HCT116 (cell line): Measurements from ENCODE around the gene AGRP. TPM values are rescaled to one million over a fixed set of nuclear protein-coding genes. Genes with fewer than 3 reads are reported as not detected.
A peak's percentile ranks its signal among the peaks of the same experiment; 100 is the strongest.

ENCODE experiments used
- ATAC-seq: fragments of 200-7000 bp; cut with Tn5 transposase; 2 replicates; pipeline ENCODE4 v1.9.1; 2020; ENCODE audit warnings: mild to moderate bottlenecking, moderate library complexity
- BruUV-seq: library from RNA; stranded (reverse); fragments of 400-500 nt; replicated peaks from 2 replicates; lab custom pipeline; 2021; lab: Mats Ljungman, UMichigan
- CTCF ChIA-PET: fragments of 300-600 bp; sonication (Branson Sonifier 250); formaldehyde crosslinking; loops from one replicate; lab custom pipeline; 2021; ENCODE audit warnings: antibody characterized with exemption; lab: Charles Lee
- POLR2A ChIA-PET: fragments of 300-600, 350-600 bp; sonication (Branson Sonifier 250); formaldehyde crosslinking; loops from one replicate; lab custom pipeline; 2021; ENCODE audit warnings: antibody characterized with exemption; lab: Charles Lee
- RAD21 ChIA-PET, 2 experiments: fragments of 300-600 bp; sonication (Branson Sonifier 250); formaldehyde crosslinking; loops; one replicate each; lab custom pipeline; 2023; ENCODE audit warnings: low total read pairs in 2 of 2; ENCODE audit not compliant: uncharacterized antibody in 2 of 2, unreplicated experiment in 2 of 2, low non-redundant PET in 1 of 2; lab: Charles Lee
- DNase-seq: peaks from one replicate; pipeline ENCODE4 v3.0.0-alpha.2; 2010; ENCODE audit warnings: low read depth, low spot score
- H2AFZ ChIP-seq: fragments of 200-600 bp; shearing (Covaris generic), sonication (generic); 2 replicates; pipeline ENCODE4 v1.6.1; 2017; ENCODE audit warnings: low read depth, mixed run types, mixed read lengths, antibody characterized with exemption, low read length; ENCODE audit not compliant: poor library complexity, severe bottlenecking
- H3K27ac ChIP-seq: 2 replicates; pipeline ENCODE4 v1.5.1; 2012; ENCODE audit warnings: low read depth, low read length
- H3K27me3 ChIP-seq: fragments of 200-600 bp; sonication (generic); 2 replicates; pipeline ENCODE4 v1.6.1; 2016; ENCODE audit warnings: mixed run types, low read length, mixed read lengths; ENCODE audit not compliant: insufficient read depth
- H3K36me3 ChIP-seq, 2 experiments: fragments of 200-500 bp in 1 of 2; fragments of 200-600 bp in 1 of 2; sonication (Bioruptor generic) in 1 of 2; sonication (generic) in 1 of 2; 2 replicates each; pipeline versions ENCODE4 v1.5.1 to v1.6.1; 2014 to 2016; ENCODE audit warnings: low read length in 2 of 2, inconsistent platforms in 1 of 2, mixed read lengths in 1 of 2, mixed run types in 1 of 2; ENCODE audit not compliant: insufficient read depth in 2 of 2, control insufficient read depth in 1 of 2
- H3K4me1 ChIP-seq, 2 experiments: fragments of 200-600 bp in 1 of 2; sonication (generic) in 1 of 2; 2 replicates each; pipeline versions ENCODE4 v1.5.1 to v1.6.1; 2012 to 2017; ENCODE audit warnings: low read length in 2 of 2, inconsistent platforms in 1 of 2, mild to moderate bottlenecking in 1 of 2, mixed read lengths in 1 of 2, mixed run types in 1 of 2, moderate library complexity in 1 of 2; ENCODE audit not compliant: insufficient read depth in 2 of 2, control insufficient read depth in 1 of 2
- H3K4me2 ChIP-seq: fragments of 200-600 bp; sonication (generic); 2 replicates; pipeline ENCODE4 v1.6.1; 2017; ENCODE audit warnings: mixed run types, low read length, mixed read lengths
- H3K4me3 ChIP-seq, 2 experiments: fragments of 200-600 bp in 1 of 2; sonication (generic) in 1 of 2; replicated peaks in 1 of 2; 2 replicates each; pipeline ENCODE4 v1.5.1; 2011 to 2016; ENCODE audit warnings: low read length in 2 of 2, control low read depth in 1 of 2, low read depth in 1 of 2, mild to moderate bottlenecking in 1 of 2, mixed read lengths in 1 of 2, mixed run types in 1 of 2
- H3K79me2 ChIP-seq: fragments of 200-600 bp; sonication (generic); 2 replicates; pipeline ENCODE4 v1.6.1; 2017; ENCODE audit warnings: mild to moderate bottlenecking, mixed run types, low read length, moderate library complexity, mixed read lengths; ENCODE audit not compliant: insufficient read depth
- H3K9ac ChIP-seq: fragments of 200-600 bp; sonication (generic); 2 replicates; pipeline ENCODE4 v1.6.1; 2016; ENCODE audit warnings: low read length, mixed read lengths
- H3K9me2 ChIP-seq: fragments of 200-600 bp; sonication (generic), shearing (Covaris generic); 2 replicates; pipeline ENCODE4 v1.6.1; 2017; ENCODE audit warnings: mixed run types, mild to moderate bottlenecking, moderate library complexity; ENCODE audit not compliant: insufficient read depth
- H3K9me3 ChIP-seq, 2 experiments: fragments of 200-500 bp in 1 of 2; fragments of 200-600 bp in 1 of 2; sonication (Bioruptor generic) in 1 of 2; sonication (generic) in 1 of 2; 2 replicates each; pipeline ENCODE4 v1.6.1; 2014 to 2017; ENCODE audit warnings: low read length in 2 of 2, mixed read lengths in 2 of 2, inconsistent platforms in 1 of 2, low read depth in 1 of 2, mild to moderate bottlenecking in 1 of 2, mixed run types in 1 of 2, moderate library complexity in 1 of 2; ENCODE audit not compliant: control insufficient read depth in 1 of 2, insufficient read depth in 1 of 2
- H4K20me1 ChIP-seq: fragments of 200-600 bp; sonication (generic), shearing (Covaris generic); 2 replicates; pipeline ENCODE4 v1.6.1; 2017; ENCODE audit warnings: mixed run types, mild to moderate bottlenecking, moderate library complexity; ENCODE audit not compliant: insufficient read depth
- ATF3 ChIP-seq: IDR thresholded peaks from 2 replicates; pipeline ENCODE4 v1.6.1; 2012
- CBX3 ChIP-seq: IDR thresholded peaks from 2 replicates; pipeline ENCODE4 v1.6.1; 2012; ENCODE audit warnings: low read depth
- CEBPB ChIP-seq: IDR thresholded peaks from 2 replicates; pipeline ENCODE4 v1.6.1; 2012; ENCODE audit warnings: low read depth
- EGR1 ChIP-seq: IDR thresholded peaks from 2 replicates; pipeline ENCODE4 v1.6.1; 2012; ENCODE audit warnings: low read depth
- ELF1 ChIP-seq: IDR thresholded peaks from 2 replicates; pipeline ENCODE4 v1.6.1; 2012; ENCODE audit warnings: low read depth, borderline replicate concordance
- EZH2phosphoT487 ChIP-seq: fragments of 200-600 bp; IDR thresholded peaks from 2 replicates; pipeline ENCODE4 v1.6.1; 2018; ENCODE audit warnings: antibody characterized with exemption, borderline replicate concordance
- FOSL1 ChIP-seq: IDR thresholded peaks from 2 replicates; pipeline ENCODE4 v1.6.1; 2012; ENCODE audit warnings: low read depth
- JUND ChIP-seq: IDR thresholded peaks from 2 replicates; pipeline ENCODE4 v1.6.1; 2012
- POLR2A ChIP-seq: IDR thresholded peaks from 2 replicates; pipeline ENCODE4 v1.7.0; 2011; ENCODE audit warnings: borderline replicate concordance; ENCODE audit not compliant: insufficient read depth, insufficient read length; ENCODE audit errors: extremely low read depth
- POLR2AphosphoS5 ChIP-seq: IDR thresholded peaks from 2 replicates; pipeline ENCODE4 v1.6.1; 2011; ENCODE audit warnings: mild to moderate bottlenecking, low read depth, low read length, moderate library complexity
- RAD21 ChIP-seq: IDR thresholded peaks from 2 replicates; pipeline ENCODE4 v1.6.1; 2012; ENCODE audit warnings: low read depth, mild to moderate bottlenecking
- REST ChIP-seq: IDR thresholded peaks from 2 replicates; pipeline ENCODE4 v1.6.1; 2012; ENCODE audit warnings: low read depth
- SP1 ChIP-seq: IDR thresholded peaks from 2 replicates; pipeline ENCODE4 v1.6.1; 2012; ENCODE audit warnings: low read depth
- TCF7L2 ChIP-seq: IDR thresholded peaks from 2 replicates; pipeline ENCODE4 v1.7.0; 2011; ENCODE audit warnings: borderline replicate concordance, inconsistent platforms; ENCODE audit not compliant: insufficient read depth, insufficient read length; ENCODE audit errors: extremely low read depth
- YY1 ChIP-seq: IDR thresholded peaks from 2 replicates; pipeline ENCODE4 v1.6.1; 2011; ENCODE audit warnings: low read length, low read depth, moderate library complexity, mild to moderate bottlenecking; ENCODE audit not compliant: insufficient replicate concordance; ENCODE audit errors: extremely low read depth
- ZFX ChIP-seq: fragments of 450-650 bp; IDR thresholded peaks from 2 replicates; pipeline ENCODE4 v1.6.1; 2017
- ZNF274 ChIP-seq: fragments of 200-500 bp; sonication (Bioruptor generic); IDR thresholded peaks from 2 replicates; pipeline ENCODE4 v1.6.1; 2014; ENCODE audit warnings: mild to moderate bottlenecking, low read depth, low read length, inconsistent platforms
- intact Hi-C: fragments of 100-400 bp; cut with micrococcal nuclease; formaldehyde crosslinking; loops from 2 replicates; pipeline ENCODE4 v1.10.0; 2022
- total RNA-seq: library from RNA; stranded (reverse); gene quantifications from one replicate; pipeline ENCODE4 v1.2.1, GENCODE V29; 2021; ENCODE audit not compliant: unreplicated experiment
- TF ChIP-seq, protein P1 (sequence below): IDR thresholded peaks from 2 replicates; pipeline ENCODE4 v1.6.1; 2011; ENCODE audit warnings: mild to moderate bottlenecking, low read length, moderate library complexity; ENCODE audit not compliant: insufficient replicate concordance; ENCODE audit errors: extremely low read depth

Gene AGRP
- total RNA-seq, 1 experiment from 2014 or later, result not detected

DNA sequence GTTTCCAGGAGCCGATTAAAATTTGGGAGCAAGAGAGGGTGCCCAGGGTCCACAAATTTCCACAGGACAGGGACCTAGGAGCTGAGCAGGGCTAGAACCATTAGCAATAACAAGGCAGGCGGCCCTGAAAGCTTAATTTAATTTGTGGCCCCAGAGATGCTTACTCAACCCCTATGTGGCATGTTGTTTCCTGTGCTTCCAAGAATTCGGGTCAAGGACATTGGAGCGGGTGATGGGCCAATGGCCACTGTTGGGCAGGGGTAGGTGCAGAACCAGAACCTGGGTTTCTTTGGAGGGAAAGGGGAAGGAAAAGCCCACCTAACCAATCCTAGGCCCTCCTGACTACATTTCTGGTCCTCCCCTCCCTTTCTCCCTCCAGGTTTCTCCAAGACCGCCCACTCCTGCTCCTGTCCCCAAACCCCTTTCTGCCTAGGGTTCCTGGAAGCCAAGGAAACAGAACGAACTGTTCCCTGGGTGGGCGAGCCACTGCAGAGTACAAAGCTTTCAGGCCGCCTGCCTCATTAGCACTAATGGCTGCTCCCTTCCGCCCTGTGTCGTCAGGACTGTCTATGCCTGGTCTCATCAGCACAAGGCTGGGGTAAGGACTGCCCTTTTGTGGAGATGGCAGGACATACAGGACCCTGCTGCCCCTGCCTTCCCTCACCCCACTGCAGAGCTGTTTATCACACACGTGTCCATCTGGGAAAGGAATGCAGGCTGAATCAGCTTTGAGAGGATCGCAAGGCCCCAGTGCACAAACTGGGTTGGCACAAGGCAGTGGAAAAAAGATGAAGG, 581 bp upstream of the AGRP start (continued):
- TF ChIP-seq EZH2phosphoT487 (no peak), TCF7L2 (no peak), YY1 (no peak), POLR2AphosphoS5 (no peak), POLR2A (no peak), JUND (no peak), CEBPB (no peak), SP1 (no peak)

- ChIA-PET POLR2A (no interaction called here), RAD21 (no interaction called here), CTCF (no interaction called here)
- H4K20me1 ChIP-seq, result no peaks in the 10 kb centered on the region
- no TSS peak for BruUV-seq
- no peaks in the 10 kb centered on the region for H3K36me3 ChIP-seq
- H3K9ac ChIP-seq, result no peak overlapping the region
- no peaks in the 10 kb centered on the region for H3K9me3 ChIP-seq
- no peak for DNase-seq
- H2AFZ ChIP-seq, result no peak overlapping the region
- H3K79me2 ChIP-seq, result peaks cover 27% of the 10 kb centered on the region
- H3K4me1 ChIP-seq, result peaks cover 12 to 20% of the 10 kb centered on the region in 2 experiments
- intact Hi-C loops, result no loop called here
- no peaks in the 10 kb centered on the region for H3K9me2 ChIP-seq
- H3K27ac ChIP-seq, result no peak overlapping the region; the same call in 1 of the 2 replicates
- H3K27me3 ChIP-seq, result no peaks in the 10 kb centered on the region
- peak overlapping the region; percentile 72 to 93; a peak in 3 of 4 replicates for H3K4me3 ChIP-seq
- H3K4me2 ChIP-seq, result peak overlapping the region; percentile 98
- ATAC-seq, result no peak
- no peak for TF ChIP-seq POLR2A
- TF ChIP-seq ELF1, result no peak
- no peak for TF ChIP-seq REST
- TF ChIP-seq FOSL1, result no peak
- no peak for TF ChIP-seq JUND
- no peak for TF ChIP-seq ATF3
- no peak for TF ChIP-seq RAD21
- TF ChIP-seq, protein P1, sequence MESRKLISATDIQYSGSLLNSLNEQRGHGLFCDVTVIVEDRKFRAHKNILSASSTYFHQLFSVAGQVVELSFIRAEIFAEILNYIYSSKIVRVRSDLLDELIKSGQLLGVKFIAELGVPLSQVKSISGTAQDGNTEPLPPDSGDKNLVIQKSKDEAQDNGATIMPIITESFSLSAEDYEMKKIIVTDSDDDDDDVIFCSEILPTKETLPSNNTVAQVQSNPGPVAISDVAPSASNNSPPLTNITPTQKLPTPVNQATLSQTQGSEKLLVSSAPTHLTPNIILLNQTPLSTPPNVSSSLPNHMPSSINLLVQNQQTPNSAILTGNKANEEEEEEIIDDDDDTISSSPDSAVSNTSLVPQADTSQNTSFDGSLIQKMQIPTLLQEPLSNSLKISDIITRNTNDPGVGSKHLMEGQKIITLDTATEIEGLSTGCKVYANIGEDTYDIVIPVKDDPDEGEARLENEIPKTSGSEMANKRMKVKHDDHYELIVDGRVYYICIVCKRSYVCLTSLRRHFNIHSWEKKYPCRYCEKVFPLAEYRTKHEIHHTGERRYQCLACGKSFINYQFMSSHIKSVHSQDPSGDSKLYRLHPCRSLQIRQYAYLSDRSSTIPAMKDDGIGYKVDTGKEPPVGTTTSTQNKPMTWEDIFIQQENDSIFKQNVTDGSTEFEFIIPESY, result no peak
- no peak for TF ChIP-seq POLR2AphosphoS5
- TF ChIP-seq ZFX, result no peak
- no peak for TF ChIP-seq CBX3
- TF ChIP-seq CEBPB, result no peak
- TF ChIP-seq EGR1, result no peak
- TF ChIP-seq ZNF274, result no peak
- no peak for TF ChIP-seq TCF7L2
These were observed 968 bp downstream of the AGRP start for GRCh38 chr16:67482233-67482924.
